Airway epithelial cell (primary cell): Measurements from ENCODE around the gene HIPK2. TPM values are rescaled to one million over a fixed set of nuclear protein-coding genes. Genes with fewer than 3 reads are reported as not detected.

Experiments used
- total RNA-seq: library from RNA; depleted of rRNA; stranded (reverse); fragments of >200 nt; gene quantifications from 2 replicates; pipeline ENCODE4 v1.2.3, GENCODE V29; 2015

The HIPK2 gene
- 10.4 and 18.5 TPM in 2 replicates for total RNA-seq

DNA sequence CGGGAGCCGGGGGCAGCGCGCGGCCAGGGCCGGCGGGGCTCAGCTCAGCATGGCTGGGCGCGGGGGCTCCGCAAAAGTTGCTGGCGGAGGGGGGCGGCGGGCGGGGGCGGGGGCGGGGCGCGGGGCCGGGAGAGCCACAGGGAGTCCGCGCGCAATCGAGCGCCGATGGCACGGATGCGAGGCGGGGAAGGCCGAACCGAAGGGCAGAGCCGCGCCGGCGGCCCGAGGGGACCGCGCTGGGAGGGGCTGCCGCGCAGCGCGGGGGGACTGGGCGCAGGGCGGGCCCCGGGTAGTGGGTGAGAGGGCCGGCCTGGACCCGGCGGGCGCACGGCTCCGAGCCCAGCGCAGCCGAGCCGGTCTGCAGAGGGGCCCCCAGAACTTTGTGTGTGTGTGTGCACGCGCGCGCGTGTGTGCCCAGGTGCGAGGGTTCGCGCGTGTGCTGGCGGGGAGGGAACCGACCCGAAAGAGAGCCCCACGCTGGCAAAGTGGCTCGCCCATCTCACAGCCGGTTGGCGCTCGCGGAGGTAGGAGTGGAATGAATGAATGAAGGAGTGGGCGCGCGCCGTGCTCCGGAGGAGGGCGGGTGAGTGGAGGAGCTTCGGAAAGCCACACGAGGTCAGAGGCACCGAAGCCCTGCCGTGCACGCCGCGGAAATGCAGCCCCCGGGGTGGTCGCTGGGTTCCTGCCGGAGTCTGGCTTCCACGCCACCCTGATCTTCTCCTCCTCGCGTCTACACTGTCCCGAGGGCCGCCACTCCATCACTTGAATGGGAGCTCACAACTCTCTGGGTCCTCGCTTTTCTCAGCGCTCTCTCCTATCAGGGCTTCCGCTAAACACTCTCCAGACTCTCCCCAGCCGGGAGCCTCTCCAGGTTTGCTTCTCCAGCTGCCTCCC, at the start of gene HIPK2:
TSS of gene HIPK2 (minus strand) at position 51 of the 894 bp plus-strand sequence. CDS start 375 bp downstream, outside the sequence.

DNA sequence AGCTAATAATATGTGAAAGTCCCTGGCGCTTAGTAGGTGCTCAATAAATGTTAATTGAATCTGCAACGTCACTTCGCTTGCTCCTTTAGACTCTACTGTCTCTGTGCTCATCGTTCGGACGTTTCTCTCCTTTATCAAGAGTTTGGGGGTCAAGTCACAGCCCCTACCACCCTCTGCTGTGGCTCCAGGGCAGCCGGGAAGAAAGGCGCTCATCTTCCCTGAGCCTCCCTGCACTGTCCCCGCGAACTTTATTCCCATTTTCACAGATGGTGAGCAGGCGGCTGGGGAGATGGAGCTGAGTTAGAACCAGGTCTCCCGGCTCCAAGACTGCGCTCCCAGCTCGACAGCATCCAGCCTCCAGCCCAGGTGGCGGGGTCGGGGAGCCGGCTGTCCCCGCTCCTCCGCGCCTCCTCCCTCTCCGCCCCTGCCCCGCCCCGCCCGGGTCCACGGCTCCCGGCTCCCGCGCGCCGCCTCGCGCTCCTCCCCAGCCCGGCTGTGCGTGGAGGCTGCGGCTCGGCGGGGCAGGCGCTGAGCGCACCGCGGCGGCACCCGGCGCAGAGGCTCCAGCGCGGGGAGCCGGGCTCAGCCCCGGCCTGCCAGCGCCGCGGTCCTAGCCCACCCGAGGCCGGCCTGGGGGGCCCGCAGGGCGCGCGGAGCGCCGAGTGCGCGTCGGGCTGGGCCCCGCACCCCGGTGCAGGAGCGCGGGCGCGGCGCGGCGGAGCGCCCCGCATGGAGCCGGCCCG, 254.4 kb downstream of the HIPK2 start, which contains the start of gene CLEC2L:
TSS of gene CLEC2L (plus strand) at position 487 of the 743 bp plus-strand sequence. CDS start at position 730, 243 bp downstream.

Other genes with a start within 250 kb of the HIPK2 start
- 2.3 and 3.2 TPM in 2 replicates for gene TBXAS1, start 51.3 kb upstream of the HIPK2 start, total RNA-seq